Calu3 (cell line): Measurements from ENCODE around the gene PAQR6. TPM values are rescaled to one million over a fixed set of nuclear protein-coding genes. Genes with fewer than 3 reads are reported as not detected.

Source experiments
- BruUV-seq: library from RNA; stranded (reverse); fragments of 400-500 nt; replicated peaks from 2 replicates; lab custom pipeline; 2021; lab: Mats Ljungman, UMichigan
- CTCF ChIA-PET: fragments of 300-600 bp; sonication (Branson Sonifier 250); formaldehyde crosslinking; loops from one replicate; lab custom pipeline; 2022; ENCODE audit warnings: antibody characterized with exemption; lab: Charles Lee
- DNase-seq: peaks from one replicate; pipeline ENCODE4 v3.0.0; 2022
- H3K27ac Mint-ChIP-seq: one replicate; pipeline ENCODE4 v1.8.0; 2022; ENCODE audit warnings: mixed read lengths; ENCODE audit not compliant: unreplicated experiment
- H3K27me3 Mint-ChIP-seq: one replicate; pipeline ENCODE4 v1.8.0; 2022; ENCODE audit warnings: mixed read lengths; ENCODE audit not compliant: unreplicated experiment
- H3K36me3 Mint-ChIP-seq: one replicate; pipeline ENCODE4 v1.8.0; 2022; ENCODE audit warnings: mild to moderate bottlenecking, moderate library complexity, mixed read lengths; ENCODE audit not compliant: insufficient read depth, unreplicated experiment
- H3K4me1 Mint-ChIP-seq: one replicate; pipeline ENCODE4 v1.8.0; 2022; ENCODE audit warnings: mild to moderate bottlenecking, low read depth, mixed read lengths; ENCODE audit not compliant: unreplicated experiment
- H3K4me3 Mint-ChIP-seq: one replicate; pipeline ENCODE4 v1.8.0; 2022; ENCODE audit warnings: mild to moderate bottlenecking, low read depth, moderate library complexity, mixed read lengths; ENCODE audit not compliant: unreplicated experiment
- H3K9me3 Mint-ChIP-seq: one replicate; pipeline ENCODE4 v1.8.0; 2022; ENCODE audit warnings: low read depth, mixed read lengths; ENCODE audit not compliant: unreplicated experiment
- intact Hi-C: fragments of 100-400 bp; cut with micrococcal nuclease; formaldehyde crosslinking; loops from one replicate; pipeline ENCODE4 v1.10.0; 2022; ENCODE audit not compliant: unreplicated experiment
- total RNA-seq: library from RNA; stranded (reverse); gene quantifications from 2 replicates; pipeline ENCODE4 v1.2.3, GENCODE V29; 2022
- TF ChIP-seq, protein P1 (sequence below): fragments of 200-600 bp; IDR thresholded peaks from one replicate; pipeline ENCODE4 v1.8.0; 2022; ENCODE audit warnings: antibody characterized with exemption; ENCODE audit not compliant: unreplicated experiment

PAQR6 gene
- total RNA-seq, 1 experiment from 2014 or later, result 20.4 TPM

DNA sequence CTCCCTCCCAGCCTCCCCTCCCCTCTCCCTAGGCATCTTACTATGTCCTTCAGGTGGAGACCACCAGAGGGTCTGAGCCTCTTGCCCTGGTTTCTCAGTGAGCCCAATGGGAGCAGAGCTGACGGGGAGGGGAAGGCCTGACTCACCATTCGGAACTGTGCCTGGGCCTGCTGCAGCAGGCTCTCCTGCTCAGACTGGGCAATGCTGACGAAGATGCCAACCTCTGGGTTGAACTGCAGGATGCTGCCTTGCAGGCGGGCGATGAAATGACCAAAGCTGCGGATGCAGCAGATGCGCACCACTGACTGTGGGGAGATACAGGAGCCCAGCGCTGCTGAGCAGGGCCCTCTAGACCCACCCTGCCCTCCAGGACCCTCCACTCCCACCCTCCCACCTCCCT lies 11.0 kb upstream of the PAQR6 start:
- no peak for DNase-seq
- CTCF ChIA-PET, result no interaction called here
- TF ChIP-seq, protein P1, sequence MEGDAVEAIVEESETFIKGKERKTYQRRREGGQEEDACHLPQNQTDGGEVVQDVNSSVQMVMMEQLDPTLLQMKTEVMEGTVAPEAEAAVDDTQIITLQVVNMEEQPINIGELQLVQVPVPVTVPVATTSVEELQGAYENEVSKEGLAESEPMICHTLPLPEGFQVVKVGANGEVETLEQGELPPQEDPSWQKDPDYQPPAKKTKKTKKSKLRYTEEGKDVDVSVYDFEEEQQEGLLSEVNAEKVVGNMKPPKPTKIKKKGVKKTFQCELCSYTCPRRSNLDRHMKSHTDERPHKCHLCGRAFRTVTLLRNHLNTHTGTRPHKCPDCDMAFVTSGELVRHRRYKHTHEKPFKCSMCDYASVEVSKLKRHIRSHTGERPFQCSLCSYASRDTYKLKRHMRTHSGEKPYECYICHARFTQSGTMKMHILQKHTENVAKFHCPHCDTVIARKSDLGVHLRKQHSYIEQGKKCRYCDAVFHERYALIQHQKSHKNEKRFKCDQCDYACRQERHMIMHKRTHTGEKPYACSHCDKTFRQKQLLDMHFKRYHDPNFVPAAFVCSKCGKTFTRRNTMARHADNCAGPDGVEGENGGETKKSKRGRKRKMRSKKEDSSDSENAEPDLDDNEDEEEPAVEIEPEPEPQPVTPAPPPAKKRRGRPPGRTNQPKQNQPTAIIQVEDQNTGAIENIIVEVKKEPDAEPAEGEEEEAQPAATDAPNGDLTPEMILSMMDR, result no peak
- H3K36me3 Mint-ChIP-seq, result peaks cover 77% of the 10 kb centered on the region
- H3K4me1 Mint-ChIP-seq, result no peaks in the 10 kb centered on the region
- no peaks in the 10 kb centered on the region for H3K9me3 Mint-ChIP-seq
- no peak overlapping the region for H3K27ac Mint-ChIP-seq
- H3K4me3 Mint-ChIP-seq, result no peak overlapping the region
- no peaks in the 10 kb centered on the region for H3K27me3 Mint-ChIP-seq
- BruUV-seq, result no TSS peak
- intact Hi-C loops, result no loop called here

DNA sequence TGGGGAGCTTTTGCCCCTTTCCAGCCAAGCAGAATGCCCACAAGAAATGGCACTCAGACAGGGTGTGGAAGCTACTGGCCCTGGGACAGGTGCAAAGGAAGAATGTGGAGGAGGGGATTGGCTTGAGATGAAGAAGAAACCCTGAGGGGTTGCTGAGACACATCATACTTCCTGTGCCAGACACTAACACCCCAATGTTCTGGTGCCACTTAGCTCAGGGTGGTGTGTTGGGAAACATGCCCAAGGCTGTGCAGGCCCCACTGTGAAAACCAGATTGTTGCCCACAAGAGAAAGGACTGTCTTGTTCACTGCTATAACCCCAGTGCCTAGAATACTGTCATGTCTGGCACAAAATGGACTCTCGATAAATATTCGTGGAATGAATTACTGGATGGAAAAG lies 9.9 kb upstream of the PAQR6 start:
- Mint-ChIP-seq H3K4me3 (no peak overlapping the region), H3K36me3 (peaks cover 66% of the 10 kb centered on the region), H3K4me1 (no peaks in the 10 kb centered on the region), H3K27me3 (no peaks in the 10 kb centered on the region), H3K27ac (no peak overlapping the region), H3K9me3 (no peaks in the 10 kb centered on the region)
- intact Hi-C loops, result no loop called here
- TF ChIP-seq, protein P1, result no peak
- BruUV-seq, result no TSS peak
- CTCF ChIA-PET, result no interaction called here
- no peak for DNase-seq

DNA sequence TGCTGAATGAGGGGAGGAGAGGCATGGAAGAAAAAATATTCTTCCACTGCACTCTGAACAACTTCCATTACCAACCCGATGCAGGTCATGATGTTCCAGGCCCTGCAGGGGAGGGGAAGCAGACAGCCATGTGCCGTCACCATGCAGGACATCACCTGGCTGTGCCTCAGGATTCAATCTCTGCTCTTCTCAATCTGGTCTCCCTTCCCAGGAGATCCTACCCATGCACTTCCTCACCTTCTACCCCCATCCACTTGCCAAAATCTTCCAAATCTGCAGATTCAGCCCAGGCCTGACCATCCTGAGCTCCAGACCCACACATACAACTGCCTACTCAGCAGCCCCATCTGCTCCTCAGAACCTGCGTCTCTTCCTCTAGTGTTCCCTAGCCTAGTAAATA lies 5.8 kb upstream of the PAQR6 start:
- intact Hi-C loops, result no loop called here
- CTCF ChIA-PET, result no interaction called here
- H3K4me1 Mint-ChIP-seq, result no peaks in the 10 kb centered on the region
- DNase-seq, result no peak
- H3K27ac Mint-ChIP-seq, result no peak overlapping the region
- peaks cover 37% of the 10 kb centered on the region for H3K36me3 Mint-ChIP-seq
- TF ChIP-seq, protein P1, result no peak
- H3K4me3 Mint-ChIP-seq, result no peak overlapping the region
- H3K27me3 Mint-ChIP-seq, result no peaks in the 10 kb centered on the region
- no TSS peak for BruUV-seq
- H3K9me3 Mint-ChIP-seq, result no peaks in the 10 kb centered on the region

DNA sequence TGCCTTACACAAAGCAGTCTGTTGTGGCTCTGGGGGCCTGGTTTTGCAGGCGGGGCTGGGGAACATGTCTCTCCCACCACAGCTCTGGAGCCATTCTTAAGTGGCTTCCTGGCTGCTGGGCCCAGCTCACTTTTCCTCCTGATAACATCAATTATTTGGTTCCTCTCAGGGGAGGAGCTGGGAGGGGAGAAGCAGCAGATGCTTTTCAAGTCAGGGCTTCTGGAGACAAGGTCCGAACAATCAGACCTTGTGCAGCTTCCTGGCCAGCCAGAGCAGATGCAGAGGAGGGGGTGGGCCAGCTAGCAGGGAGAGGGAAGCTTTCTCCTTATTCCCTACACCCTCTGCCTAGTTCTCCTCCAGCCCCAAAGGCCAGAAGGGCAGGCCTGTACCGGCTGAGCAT lies 3.7 kb upstream of the PAQR6 start:
- peaks cover 39% of the 10 kb centered on the region for H3K36me3 Mint-ChIP-seq

More for the DNA sequence above, 3.7 kb upstream of the PAQR6 start:
- Mint-ChIP-seq H3K4me1 (no peaks in the 10 kb centered on the region), H3K4me3 (no peak overlapping the region), H3K27ac (no peak overlapping the region), H3K27me3 (peaks cover 2% of the 10 kb centered on the region), H3K9me3 (no peaks in the 10 kb centered on the region)
- intact Hi-C loops, result no loop called here
- TF ChIP-seq, protein P1, result no peak
- DNase-seq, result no peak
- BruUV-seq, result no TSS peak
- CTCF ChIA-PET, result interaction anchor here (0.6 kb wide), 1 partner anchor 855 kb away, joined by 4 read pairs; no protein-coding TSS in a partner anchor
